GM12878 (cell line): Measurements from ENCODE around the gene LILRB2. TPM values are rescaled to one million over a fixed set of nuclear protein-coding genes. Genes with fewer than 3 reads are reported as not detected.
"Not testable (repeated sequence)": the region's sequence is repeated elsewhere in the genome, so short reads cannot be mapped to it uniquely, and the experiment has no call there.

ENCODE experiments used
- ATAC-seq: fragments of 200-7000 bp; cut with Tn5 transposase; 3 replicates; pipeline ENCODE4 v1.9.1; 2020; ENCODE audit warnings: mild to moderate bottlenecking, moderate library complexity
- BruUV-seq: library from RNA; stranded (reverse); fragments of 400-500 nt; replicated peaks from 2 replicates; lab custom pipeline; 2021; lab: Mats Ljungman, UMichigan
- CTCF ChIA-PET: fragments of 300-600 bp; sonication (Branson Sonifier 250); formaldehyde crosslinking; extraction: SDS; loops from one replicate; lab custom pipeline; 2021; ENCODE audit warnings: inconsistent platforms; lab: Yijun Ruan, JAX
- POLR2A ChIA-PET: fragments of 350-600 bp; formaldehyde crosslinking; extraction: SDS; loops from one replicate; lab custom pipeline; 2021; ENCODE audit warnings: inconsistent platforms; lab: Charles Lee
- RAD21 ChIA-PET: fragments of 300-600 bp; sonication (Branson Sonifier 250); formaldehyde crosslinking; loops from one replicate; lab custom pipeline; 2023; ENCODE audit warnings: antibody characterized with exemption; ENCODE audit not compliant: unreplicated experiment; lab: Charles Lee
- SMC1A ChIA-PET: fragments of 300-600 bp; sonication (Branson Sonifier 250); formaldehyde crosslinking; loops from one replicate; lab custom pipeline; 2023; ENCODE audit not compliant: unreplicated experiment, uncharacterized antibody; lab: Charles Lee
- DNase-seq: peaks from one replicate; pipeline ENCODE4 v3.0.0-alpha.2; 2011; ENCODE audit warnings: low read depth, low spot score
- FAIRE-seq: peaks from 3 replicates; lab custom pipeline; 2011; peaks lifted over from hg19 to GRCh38; lab: Jason Lieb, UNC
- H2AFZ ChIP-seq: 2 replicates; pipeline ENCODE4 v1.6.0; 2011; ENCODE audit warnings: low read depth, low read length, control low read depth; ENCODE audit not compliant: control insufficient read depth
- H3K27ac ChIP-seq: 2 replicates; pipeline ENCODE4 v1.5.1; 2011; ENCODE audit warnings: control low read depth; ENCODE audit not compliant: control insufficient read depth, insufficient read depth
- H3K27me3 ChIP-seq, 2 experiments: replicated peaks in 1 of 2; 2 replicates each; pipeline versions ENCODE4 v1.6.0 to v1.6.1; 2011; ENCODE audit warnings: low read length in 1 of 2; ENCODE audit not compliant: control insufficient read depth in 2 of 2, insufficient read depth in 2 of 2
- H3K36me3 ChIP-seq, 2 experiments: 2 replicates each; pipeline ENCODE4 v1.5.1; 2011; ENCODE audit warnings: low read length in 1 of 2; ENCODE audit not compliant: control insufficient read depth in 2 of 2, insufficient read depth in 2 of 2
- H3K4me1 ChIP-seq: 2 replicates; pipeline ENCODE4 v1.6.1; 2011; ENCODE audit warnings: mild to moderate bottlenecking, low read length, moderate library complexity, mixed read lengths; ENCODE audit not compliant: control insufficient read depth, insufficient read depth
- H3K4me2 ChIP-seq: 2 replicates; pipeline ENCODE4 v1.6.0; 2011; ENCODE audit warnings: control low read depth; ENCODE audit not compliant: control insufficient read depth, insufficient read depth
- H3K4me3 ChIP-seq: fragments of 200-600 bp; sonication (generic); 2 replicates; pipeline ENCODE4 v1.5.1; 2016
- H3K79me2 ChIP-seq: 2 replicates; pipeline ENCODE4 v1.6.0; 2011; ENCODE audit warnings: low read length; ENCODE audit not compliant: control insufficient read depth, insufficient read depth
- H3K9ac ChIP-seq: 2 replicates; pipeline ENCODE4 v1.8.0; 2011; ENCODE audit warnings: low read length, control low read depth, mixed read lengths; ENCODE audit not compliant: control insufficient read depth, insufficient read depth
- H3K9me3 ChIP-seq: replicated peaks from 3 replicates; pipeline ENCODE4 v1.5.1; 2011; ENCODE audit warnings: mild to moderate bottlenecking, low read length; ENCODE audit not compliant: control insufficient read depth, insufficient read depth
- H4K20me1 ChIP-seq: 2 replicates; pipeline ENCODE4 v1.6.0; 2011; ENCODE audit not compliant: control insufficient read depth, insufficient read depth
- HCFC1 ChIP-seq: fragments of 150-350 bp; IDR thresholded peaks from 2 replicates; pipeline ENCODE4 v1.6.1; 2014; ENCODE audit warnings: low read length
- HSF1 ChIP-seq: fragments of 150-350 bp; IDR thresholded peaks from 2 replicates; pipeline ENCODE4 v1.6.1; 2014; ENCODE audit warnings: mild to moderate bottlenecking, low read depth, low read length
- JUND ChIP-seq: IDR thresholded peaks from 2 replicates; pipeline ENCODE4 v1.6.1; 2012; ENCODE audit warnings: low read depth, mild to moderate bottlenecking, low read length, improper control_type of control experiment, moderate library complexity
- NFYA ChIP-seq: IDR thresholded peaks from 2 replicates; pipeline ENCODE4 v1.6.1; 2011; ENCODE audit warnings: low read depth, mild to moderate bottlenecking, low read length, improper control_type of control experiment, borderline replicate concordance
- TCF7 ChIP-seq: IDR thresholded peaks from 2 replicates; pipeline ENCODE4 v1.6.1; 2014; ENCODE audit warnings: antibody characterized with exemption, borderline replicate concordance
- WGBS: methylation state at CpG from one replicate; pipeline ENCODE4 v1.1.6; 2016; ENCODE audit warnings: low lambda C conversion rate; ENCODE audit not compliant: insufficient replicate concordance, insufficient coverage; ENCODE audit errors: missing lambda C conversion rate; 5-methylcytosine and 5-hydroxymethylcytosine counted together
- in situ Hi-C: fragments of 300-500 bp; cut with MboI; formaldehyde crosslinking; loops from 9 replicates; pipeline ENCODE4 v1.14.3; 2018; ENCODE audit warnings: mixed read lengths
- intact Hi-C: fragments of 100-400 bp; cut with micrococcal nuclease; formaldehyde crosslinking; loops from one replicate; pipeline ENCODE4 v1.14.2; 2022; ENCODE audit not compliant: unreplicated experiment
- polyA plus RNA-seq, 11 experiments: library from polyadenylated mRNA; depleted of rRNA in 4 of 11; unstranded in 6 of 11; stranded (reverse) in 5 of 11; fragments of >200 nt; fragmentation: Nextera tagmentation in 4 of 11; fragmentation: Illumina TruSeq in 1 of 11; extraction: Ambion mirVana in 4 of 11; extraction: Trizol in 1 of 11; gene quantifications; 1 replicate in 1 of 11; 2 replicates in 10 of 11; pipeline versions ENCODE4 v1.2.1 to v1.2.3, GENCODE V29; 2011 to 2016; ENCODE audit warnings: inconsistent platforms in 2 of 11, missing spikeins in 2 of 11, low read depth in 1 of 11
- total RNA-seq, 4 experiments: library from RNA; depleted of rRNA in 3 of 4; stranded (reverse); fragments of >200 nt in 3 of 4; fragmentation: Illumina TruSeq in 1 of 4; extraction: Trizol in 1 of 4; gene quantifications; 2 replicates each; pipeline versions ENCODE4 v1.2.1 to v1.2.3, GENCODE V29; 2013 to 2021

The LILRB2 gene
- total and polyA plus RNA-seq, 10 of the 15 experiments (the other 5 are each of a cell fraction or from before 2014, with no cell fraction given), result 0.08 to 0.18 (median 0.15) TPM; not detected in 4

GRCh38 chr19:54287456-54287855, 6.5 kb upstream of the LILRB2 start (continued):
- TF ChIP-seq HSF1 (no peak), HCFC1 (no peak), TCF7 (no peak), JUND (no peak), NFYA (no peak)

DNA sequence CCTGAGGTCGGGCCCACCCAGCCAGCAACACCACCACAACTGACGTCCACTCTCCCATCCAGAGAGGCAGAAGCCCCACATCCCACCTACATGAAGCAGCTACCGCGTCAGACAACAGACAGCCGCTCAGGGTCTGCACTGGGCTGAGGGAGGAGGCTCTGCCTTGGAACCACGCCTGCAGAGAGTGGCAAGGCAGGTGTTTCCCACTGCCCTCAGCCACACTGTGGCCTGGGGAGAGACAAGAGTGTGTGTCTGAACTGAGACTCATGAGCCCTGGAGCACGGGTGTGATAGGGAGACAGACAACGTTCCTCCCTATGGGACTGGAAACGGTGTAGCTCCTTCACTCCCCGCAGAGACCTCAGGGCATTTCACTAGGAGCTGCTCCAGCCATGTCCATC, 5.4 kb upstream of the LILRB2 start:
- H2AFZ ChIP-seq, H3K9me3 ChIP-seq, in situ Hi-C loops, H4K20me1 ChIP-seq, H3K27ac ChIP-seq, POLR2A ChIA-PET, H3K4me2 ChIP-seq, CTCF ChIA-PET, H3K36me3 ChIP-seq, H3K4me3 ChIP-seq, H3K4me1 ChIP-seq, intact Hi-C loops, DNase-seq, SMC1A ChIA-PET, RAD21 ChIA-PET, H3K79me2 ChIP-seq, H3K9ac ChIP-seq, H3K27me3 ChIP-seq, BruUV-seq: not testable (repeated sequence)
- ATAC-seq (peak; percentile 72), FAIRE-seq (peak; percentile 47)
- 11% methylated on average over 7 of the region's 10 CpGs for WGBS

- not testable (repeated sequence) for H3K4me2 ChIP-seq
- 12% methylated on average over 11 of the region's 12 CpGs for WGBS
Observed at GRCh38 chr19:54285427-54286056, 4.6 kb upstream of the LILRB2 start.

More at GRCh38 chr19:54285427-54286056, 4.6 kb upstream of the LILRB2 start:
- H3K36me3 ChIP-seq, H3K4me1 ChIP-seq, SMC1A ChIA-PET, H4K20me1 ChIP-seq, H3K27me3 ChIP-seq, POLR2A ChIA-PET, H2AFZ ChIP-seq, H3K4me3 ChIP-seq, H3K27ac ChIP-seq, DNase-seq, in situ Hi-C loops, CTCF ChIA-PET, FAIRE-seq, H3K9ac ChIP-seq, BruUV-seq, intact Hi-C loops, H3K79me2 ChIP-seq, RAD21 ChIA-PET, H3K9me3 ChIP-seq: not testable (repeated sequence)
- ATAC-seq, result peak; percentile 80
